NCI-H146 (cell line): ENCODE measurements around the gene ZFP92.
A peak's percentile ranks its signal among the peaks of the same experiment; 100 is the strongest.

Experiments
- DNase-seq: peaks from one replicate; lab custom pipeline; 2025; lab: John Stamatoyannopoulos, UW

ZFP92 gene

GRCh38 chrX:153455571-153455970 is 44.3 kb downstream of the ZFP92 start:
- no peak for DNase-seq

- no peak for DNase-seq
Observed at GRCh38 chrX:153456161-153456560, 44.9 kb downstream of the ZFP92 start.

DNA sequence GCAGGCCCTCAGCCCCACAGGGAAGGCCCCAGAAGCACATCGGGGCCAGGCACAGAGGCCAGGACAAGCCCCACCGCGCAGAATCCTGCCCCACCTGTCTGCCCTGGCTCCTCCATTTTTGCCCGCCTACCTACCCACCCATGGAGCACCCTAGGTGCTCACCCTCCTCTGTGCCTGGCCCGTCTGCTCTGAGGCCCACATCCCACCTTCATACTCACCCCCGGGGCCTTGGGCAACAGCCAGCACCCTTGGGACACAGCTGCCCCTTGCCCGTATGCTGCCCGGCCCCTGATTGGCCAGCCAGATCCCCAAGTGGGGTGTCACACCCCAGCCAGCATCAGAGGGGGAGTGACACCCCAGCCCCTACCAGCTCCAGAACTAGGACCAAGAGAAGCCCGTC is 45.4 kb downstream of the ZFP92 start:
- no peak for DNase-seq

- DNase-seq, result no peak
Observed at GRCh38 chrX:153457136-153457825, 46.0 kb downstream of the ZFP92 start.

DNA sequence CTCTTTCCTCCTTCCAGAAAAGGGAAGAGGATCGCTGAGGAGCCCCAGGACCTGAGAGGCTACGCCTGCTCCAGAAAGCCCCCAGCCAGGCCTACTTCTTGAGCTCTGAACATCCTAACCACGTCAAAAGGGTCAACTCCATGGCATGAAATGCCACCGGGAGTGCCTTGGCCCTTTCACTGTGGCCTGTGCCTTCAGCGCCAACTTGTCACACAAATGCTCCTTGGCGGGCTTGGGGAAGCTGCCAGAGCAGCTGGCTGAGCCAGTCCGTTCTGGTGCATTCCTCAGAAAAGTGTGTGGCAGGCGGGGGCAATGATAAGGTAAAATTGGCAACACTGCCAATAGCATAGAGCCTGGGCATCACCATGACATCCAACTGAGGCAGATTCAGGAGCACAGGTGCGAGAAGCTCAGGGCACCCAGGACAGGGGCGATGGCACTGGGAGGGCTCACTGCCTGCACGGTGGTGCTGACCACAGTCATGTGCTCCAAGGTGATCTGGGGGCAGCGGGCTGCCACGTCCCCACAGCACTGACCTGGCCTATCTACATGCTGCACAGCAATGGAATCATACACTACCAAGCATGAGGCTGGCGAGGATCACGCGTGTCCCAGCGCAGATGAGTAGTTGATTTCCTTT is 46.7 kb downstream of the ZFP92 start:
- DNase-seq, result no peak

DNA sequence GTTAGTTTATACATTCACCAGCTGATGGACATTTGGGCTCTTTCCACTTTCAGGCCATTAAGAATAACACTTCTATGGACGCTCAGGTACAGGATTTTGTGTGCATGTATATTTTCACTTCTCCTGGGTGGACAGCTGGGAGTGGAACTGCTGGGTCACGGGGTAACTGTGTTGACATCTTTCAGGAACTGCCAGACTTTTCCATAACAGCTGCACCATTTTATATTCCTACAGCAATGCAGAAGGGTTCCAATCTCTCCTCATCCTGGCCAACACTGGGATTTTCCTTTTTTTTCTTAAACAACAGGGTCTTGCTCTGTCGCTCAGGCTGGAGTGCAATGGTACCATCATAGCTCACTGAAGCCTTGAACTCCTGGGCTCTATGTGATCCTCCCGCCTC is 47.2 kb downstream of the ZFP92 start:
- no peak for DNase-seq

DNA sequence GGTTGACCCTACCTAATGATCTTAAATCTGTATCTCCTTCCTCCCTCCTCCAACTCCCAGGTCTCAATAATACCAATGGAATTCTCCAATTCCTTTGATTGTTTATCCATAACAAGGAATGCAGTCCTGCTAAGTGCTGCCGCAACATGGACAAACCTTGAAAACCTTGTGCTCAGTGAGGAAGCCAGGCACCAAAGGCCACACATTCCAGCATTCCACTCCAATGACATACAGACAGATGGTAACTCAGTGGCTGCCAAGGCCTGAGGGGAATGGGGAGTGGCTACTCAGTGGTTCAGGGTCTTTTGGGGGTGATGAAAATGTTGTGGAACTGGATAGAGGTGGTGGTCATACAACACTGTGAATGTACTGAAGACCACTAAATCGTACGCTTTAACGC is 48.7 kb downstream of the ZFP92 start:
- DNase-seq, result no peak

DNA sequence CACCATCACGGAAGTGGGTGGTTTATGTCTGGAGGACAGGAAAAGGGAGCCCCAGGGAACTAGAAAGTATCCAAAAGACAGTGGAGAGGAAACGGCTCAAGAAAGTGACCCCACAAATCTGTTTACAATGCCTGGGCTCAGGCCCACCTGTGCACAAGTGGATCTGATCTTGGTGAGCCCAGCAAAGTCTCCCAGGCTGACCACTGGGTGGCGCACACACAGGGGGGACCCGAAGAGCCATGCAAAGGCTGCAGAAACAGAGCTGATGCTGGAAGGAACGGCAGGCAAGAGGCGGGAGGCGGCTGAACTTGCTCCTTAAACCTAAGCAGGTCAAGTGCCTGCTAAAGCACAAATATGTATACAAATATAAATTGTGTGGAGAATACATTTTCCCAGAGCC is 49.6 kb downstream of the ZFP92 start:
- peak; percentile 34 for DNase-seq
